Thymus (tissue), 11 donors: ENCODE results near the gene MCCC2. TPM values are rescaled to one million over a fixed set of nuclear protein-coding genes. Genes with fewer than 3 reads are reported as not detected.
"Not testable (repeated sequence)": the region's sequence is repeated elsewhere in the genome, so short reads cannot be mapped to it uniquely, and the experiment has no call there.

ENCODE experiments used
- DNase-seq, 9 donors: peaks; one replicate each; pipeline ENCODE4 v3.0.0-alpha.2; 2013; ENCODE audit warnings: low spot score in 9 of 9, low read depth in 6 of 9, missing footprints in 1 of 9
- H3K27ac ChIP-seq, 2 donors: one replicate each; pipeline ENCODE4 v1.5.1; 2013; ENCODE audit warnings: control low read depth in 1 of 2, low read depth in 1 of 2, low read length in 1 of 2, mild to moderate bottlenecking in 1 of 2, moderate library complexity in 1 of 2
- H3K27me3 ChIP-seq, 2 donors: one replicate each; pipeline ENCODE4 v1.5.1; 2013; ENCODE audit warnings: low read length in 1 of 2; ENCODE audit not compliant: control insufficient read depth in 2 of 2, insufficient read depth in 1 of 2
- H3K36me3 ChIP-seq, 2 donors: one replicate each; pipeline ENCODE4 v1.5.1; 2013; ENCODE audit warnings: low read length in 1 of 2, mild to moderate bottlenecking in 1 of 2, moderate library complexity in 1 of 2; ENCODE audit not compliant: control insufficient read depth in 2 of 2, insufficient read depth in 2 of 2
- H3K4me1 ChIP-seq, 2 donors: one replicate each; pipeline ENCODE4 v1.5.1; 2013; ENCODE audit warnings: low read length in 2 of 2; ENCODE audit not compliant: control insufficient read depth in 2 of 2, insufficient read depth in 2 of 2
- H3K4me3 ChIP-seq, 2 donors: one replicate each; pipeline ENCODE4 v1.5.1; 2013; ENCODE audit warnings: low read length in 2 of 2, control low read depth in 1 of 2, mild to moderate bottlenecking in 1 of 2
- H3K9me3 ChIP-seq, 2 donors: one replicate each; pipeline ENCODE4 v1.5.1; 2013; ENCODE audit warnings: low read length in 1 of 2, mild to moderate bottlenecking in 1 of 2; ENCODE audit not compliant: control insufficient read depth in 2 of 2, insufficient read depth in 1 of 2
- WGBS: extraction: QIAGEN DNeasy Blood & Tissue Kit; methylation state at CpG from one replicate; pipeline ENCODE4 v1.1.7; 2013; 5-methylcytosine and 5-hydroxymethylcytosine counted together
- polyA plus RNA-seq: library from polyadenylated mRNA; stranded (reverse); fragments of 200-250 nt; gene quantifications from one replicate; pipeline ENCODE4 v1.2.3, GENCODE V29; 2013
- total RNA-seq: library from RNA; stranded (reverse); fragments of 120-200 nt; gene quantifications from one replicate; pipeline ENCODE4 v1.2.4, GENCODE V29; 2013
- donor health status: healthy.

The MCCC2 gene
- total and polyA plus RNA-seq, 2 donors = 20.2 to 23.5 TPM

DNA sequence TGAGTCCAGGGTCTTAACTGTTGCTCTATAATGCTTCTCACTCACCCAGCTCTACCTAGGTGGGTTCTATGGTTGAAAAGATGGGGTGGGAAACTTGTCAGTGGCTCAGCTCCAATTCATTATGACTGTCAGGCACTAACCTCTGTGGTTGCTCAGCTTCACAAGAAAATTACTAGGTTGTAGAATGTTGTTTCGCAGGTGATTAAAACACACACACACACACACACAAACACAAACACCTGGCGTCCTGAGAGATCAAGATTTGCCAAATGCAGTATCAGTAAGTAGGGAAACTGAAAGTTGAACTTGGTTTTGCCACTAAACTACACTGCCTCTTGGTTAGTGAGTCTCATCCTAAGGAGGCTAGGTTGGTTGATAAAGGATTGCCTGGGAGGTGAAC lies 2.8 kb downstream of the MCCC2 start:
- no peak for DNase-seq
- Histone ChIP-seq H3K27ac (no peak overlapping the region), H3K4me1 (peaks cover 6 to 8% of the 10 kb centered on the region in 2 donors), H3K4me3 (no peak overlapping the region), H3K36me3 (no peaks in the 10 kb centered on the region), H3K9me3 (no peaks in the 10 kb centered on the region), H3K27me3 (no peaks in the 10 kb centered on the region)
- WGBS = 88% methylated on average over 2 of the region's 2 CpGs

DNA sequence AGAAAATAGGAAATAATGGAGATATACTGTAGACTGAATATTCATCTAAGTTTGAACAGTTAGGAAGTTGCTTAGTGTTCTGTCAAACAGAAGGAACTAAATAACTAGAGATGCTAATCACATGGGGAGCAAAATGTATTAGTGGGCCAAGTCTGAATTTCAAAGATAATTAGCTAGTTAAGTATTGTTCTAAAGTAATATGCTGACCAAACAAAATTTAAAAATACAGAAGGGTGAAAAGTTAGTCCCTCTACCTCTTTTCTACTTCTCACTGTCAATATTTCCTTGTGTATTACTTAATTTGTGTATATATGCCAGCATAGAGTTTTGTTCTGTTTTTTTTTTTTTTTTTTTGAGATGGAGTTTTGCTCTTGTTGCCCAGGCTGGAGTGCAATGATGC lies 4.0 kb downstream of the MCCC2 start:
- Histone ChIP-seq H3K9me3 (no peaks in the 10 kb centered on the region), H3K27me3 (no peaks in the 10 kb centered on the region), H3K27ac (no peak overlapping the region), H3K36me3 (peaks cover 0 to under 1% of the 10 kb centered on the region in 2 donors), H3K4me3 (no peak overlapping the region), H3K4me1 (peaks cover 6 to 8% of the 10 kb centered on the region in 2 donors)
- no peak for DNase-seq

DNA sequence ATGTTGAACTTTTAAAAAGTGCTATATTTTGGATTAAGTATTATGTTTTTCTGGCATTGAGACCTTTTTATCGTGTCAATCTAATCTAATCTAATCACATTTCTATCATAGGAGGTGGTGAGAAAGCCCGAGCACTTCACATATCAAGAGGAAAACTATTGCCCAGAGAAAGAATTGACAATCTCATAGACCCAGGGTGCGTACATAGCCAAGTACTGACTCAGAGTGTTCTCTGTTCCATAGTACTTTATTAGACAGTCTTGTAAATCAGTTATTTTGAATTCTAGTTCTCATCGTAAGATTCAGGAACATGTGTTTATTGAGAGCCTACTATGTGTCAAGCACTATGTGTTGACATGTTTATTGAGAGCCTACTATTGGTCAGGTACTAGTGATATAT lies 9.0 kb downstream of the MCCC2 start:
- DNase-seq = no peak

DNA sequence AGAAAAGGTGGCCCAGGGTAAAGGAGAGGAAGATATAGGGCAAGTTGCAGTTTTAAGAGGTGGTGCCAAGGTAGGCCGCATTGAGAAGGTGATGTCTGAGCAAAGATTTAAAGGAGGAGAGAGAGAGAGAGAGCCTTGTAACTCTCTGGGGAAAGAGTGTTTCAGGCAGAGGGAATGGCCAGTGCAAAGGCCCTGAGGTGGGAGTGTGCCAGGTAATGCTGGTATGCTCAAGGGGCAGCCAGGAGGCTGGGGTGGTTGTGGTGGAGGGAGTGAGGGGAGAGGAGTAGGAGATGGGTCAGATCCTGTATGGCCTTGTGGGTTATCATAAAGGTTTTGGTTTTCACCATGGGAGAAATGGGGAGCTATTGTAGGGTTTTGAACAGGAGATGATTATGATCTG lies 9.9 kb downstream of the MCCC2 start:
- peaks cover 10 to 38% of the 10 kb centered on the region in 2 donors for H3K36me3 ChIP-seq
- no peaks in the 10 kb centered on the region for H3K27me3 ChIP-seq
- DNase-seq = no peak
- no peaks in the 10 kb centered on the region for H3K4me1 ChIP-seq
- no peak overlapping the region for H3K27ac ChIP-seq
- WGBS = 100% methylated on average over 1 of the region's 1 CpG
- no peaks in the 10 kb centered on the region for H3K9me3 ChIP-seq
- H3K4me3 ChIP-seq = no peak overlapping the region

More for the DNA sequence above, 9.0 kb downstream of the MCCC2 start:
- Histone ChIP-seq H3K27ac (no peak overlapping the region), H3K27me3 (no peaks in the 10 kb centered on the region), H3K36me3 (peaks cover 10 to 38% of the 10 kb centered on the region in 2 donors), H3K9me3 (no peaks in the 10 kb centered on the region), H3K4me3 (no peak overlapping the region), H3K4me1 (no peaks in the 10 kb centered on the region)
- WGBS = 97% methylated on average over 4 of the region's 4 CpGs

DNA sequence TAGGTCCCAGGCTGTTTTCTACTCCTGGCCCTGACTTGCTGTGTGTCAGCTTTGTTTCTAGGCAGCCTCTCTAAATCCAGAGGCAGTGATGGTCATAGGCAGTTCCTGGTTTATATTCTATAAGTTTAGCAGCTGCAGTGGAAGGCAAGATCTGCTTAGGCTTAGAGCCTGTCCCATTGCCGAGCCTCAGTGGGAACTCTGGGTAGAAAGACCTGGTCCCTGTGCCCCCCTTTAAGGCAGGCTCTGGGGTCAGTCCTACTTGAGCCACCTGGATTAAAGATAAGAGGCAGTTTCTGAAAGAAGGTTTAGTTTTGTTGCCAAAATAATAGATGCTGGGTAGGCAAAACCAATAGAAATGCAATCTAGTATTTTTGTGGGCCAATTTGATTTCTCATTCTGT lies 13.6 kb downstream of the MCCC2 start:
- no peak overlapping the region for H3K4me3 ChIP-seq
- peaks cover 10 to 42% of the 10 kb centered on the region in 2 donors for H3K36me3 ChIP-seq
- DNase-seq = no peak
- WGBS = 96% methylated on average over 1 of the region's 1 CpG
- H3K4me1 ChIP-seq = no peaks in the 10 kb centered on the region
- H3K9me3 ChIP-seq = no peaks in the 10 kb centered on the region
- peak overlapping the region in 1 of 2 donors; percentile 38 for H3K27ac ChIP-seq
- no peaks in the 10 kb centered on the region for H3K27me3 ChIP-seq

DNA sequence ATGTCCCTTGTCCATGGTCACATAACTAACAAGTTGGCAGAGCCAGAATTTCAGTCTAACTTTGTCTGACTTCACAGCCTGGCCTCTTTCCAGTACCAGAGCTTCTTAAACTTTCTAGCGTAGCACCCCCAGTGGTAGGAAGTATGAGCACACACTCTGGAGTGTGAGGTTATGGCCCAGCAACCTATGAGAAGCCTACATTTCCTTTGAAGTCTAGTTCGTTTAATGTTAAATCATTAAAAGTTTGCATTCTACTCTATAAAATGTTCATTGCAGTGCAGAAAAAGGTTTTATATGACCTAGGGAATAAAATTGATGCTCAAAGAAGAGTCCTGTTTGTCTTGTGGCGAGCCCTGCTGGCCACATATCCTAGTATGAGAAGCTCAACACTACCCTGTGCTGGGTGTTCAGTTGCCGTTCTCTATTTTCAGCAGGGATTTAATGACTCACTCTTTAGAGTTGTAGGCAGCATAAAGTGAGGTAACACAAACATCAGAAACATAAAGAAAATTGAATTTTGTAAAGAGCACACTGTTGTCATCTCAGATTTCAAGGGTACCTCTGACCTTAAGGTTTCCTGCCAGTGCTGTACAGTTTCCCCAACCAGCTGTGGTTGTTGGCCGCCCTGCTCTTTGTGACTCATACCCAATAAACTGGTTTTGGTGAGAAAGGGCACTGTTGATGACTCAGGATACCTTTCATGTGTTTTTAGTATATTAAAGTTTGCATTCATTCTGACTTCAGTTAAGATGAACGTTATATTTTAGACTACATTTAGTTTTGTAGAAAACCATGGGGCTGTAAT lies 14.3 kb downstream of the MCCC2 start:
- Histone ChIP-seq H3K4me1 (no peaks in the 10 kb centered on the region), H3K4me3 (no peak overlapping the region), H3K27me3 (no peaks in the 10 kb centered on the region), H3K9me3 (no peaks in the 10 kb centered on the region), H3K27ac (no peak overlapping the region), H3K36me3 (peaks cover 10 to 38% of the 10 kb centered on the region in 2 donors)
- DNase-seq = peak in 7 of 9 donors; percentile 16 to 73 (median 28)
- 77% methylated on average over 6 of the region's 6 CpGs for WGBS

DNA sequence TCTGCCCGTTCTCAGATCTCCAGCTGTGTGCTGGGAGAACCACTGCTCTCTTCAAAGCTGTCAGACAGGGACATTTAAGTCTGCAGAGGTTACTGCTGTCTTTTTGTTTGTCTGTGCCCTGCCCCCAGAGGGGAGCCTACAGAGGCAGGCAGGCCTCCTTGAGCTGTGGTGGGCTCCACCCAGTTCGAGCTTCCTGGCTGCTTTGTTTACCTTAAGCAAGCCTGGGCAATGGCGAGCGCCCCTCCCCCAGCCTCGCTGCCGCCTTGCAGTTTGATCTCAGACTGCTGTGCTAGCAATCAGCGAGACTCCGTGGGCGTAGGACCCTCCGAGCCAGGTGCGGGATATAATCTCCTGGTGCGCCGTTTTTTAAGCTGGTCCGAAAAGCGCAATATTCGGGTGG lies 22.8 kb downstream of the MCCC2 start:
- 98% methylated on average over 13 of the region's 16 CpGs for WGBS
- H3K9me3 ChIP-seq, H3K4me3 ChIP-seq, DNase-seq, H3K36me3 ChIP-seq, H3K4me1 ChIP-seq, H3K27ac ChIP-seq, H3K27me3 ChIP-seq: not testable (repeated sequence)

DNA sequence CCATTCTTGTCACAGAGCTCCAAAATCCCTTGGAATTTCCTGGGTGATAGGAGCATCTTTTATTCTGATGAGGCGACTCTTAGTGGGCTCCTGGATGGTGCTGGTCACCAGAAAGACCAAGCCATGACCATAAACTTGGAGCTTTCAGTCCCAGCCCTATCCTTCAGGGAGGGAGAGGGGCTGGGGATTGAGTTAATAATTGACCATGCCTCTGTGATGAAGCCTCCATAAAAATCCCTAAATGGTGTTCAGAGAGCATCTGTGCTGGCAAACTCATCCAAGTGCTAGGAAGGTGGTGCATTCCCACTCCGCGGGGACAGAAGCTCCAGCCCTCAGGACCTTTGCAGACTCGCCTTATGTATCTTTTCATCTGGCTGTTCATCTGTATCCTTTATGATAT lies 28.7 kb downstream of the MCCC2 start:
- Histone ChIP-seq H3K27me3 (no peaks in the 10 kb centered on the region), H3K27ac (no peak overlapping the region), H3K9me3 (no peaks in the 10 kb centered on the region), H3K4me3 (no peak overlapping the region), H3K4me1 (no peaks in the 10 kb centered on the region), H3K36me3 (peaks cover 8 to 10% of the 10 kb centered on the region in 2 donors)
- 97% methylated on average over 4 of the region's 4 CpGs for WGBS
- no peak for DNase-seq

DNA sequence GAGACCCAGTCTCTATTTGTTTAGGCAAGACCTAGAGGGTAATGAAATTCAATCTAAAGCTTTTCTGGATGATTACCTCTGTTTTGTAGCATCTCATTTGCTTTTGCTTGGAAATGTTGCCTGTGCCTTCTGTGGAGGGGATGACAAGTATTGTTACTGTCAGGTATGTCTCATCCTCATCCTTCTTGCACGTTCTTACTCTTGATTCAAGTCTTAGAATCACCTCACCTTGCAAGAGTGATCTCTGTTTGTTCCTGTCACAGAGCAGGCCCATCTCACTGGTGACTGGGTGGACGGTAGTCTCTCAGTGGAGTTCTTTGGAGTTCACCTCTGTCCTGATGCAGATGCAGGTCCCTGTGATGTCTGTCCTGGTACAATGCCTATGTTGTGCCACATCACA lies 33.5 kb downstream of the MCCC2 start:
- Histone ChIP-seq H3K27ac (no peak overlapping the region), H3K4me1 (no peaks in the 10 kb centered on the region), H3K9me3 (no peaks in the 10 kb centered on the region), H3K4me3 (no peak overlapping the region), H3K27me3 (no peaks in the 10 kb centered on the region), H3K36me3 (peaks cover 6 to 10% of the 10 kb centered on the region in 2 donors)
- WGBS = 98% methylated on average over 2 of the region's 2 CpGs
- no peak for DNase-seq
